ENCODE measurements around the gene ZNF136. TPM values are rescaled to one million over a fixed set of nuclear protein-coding genes. Genes with fewer than 3 reads are reported as not detected.

ZNF136 gene
- total RNA-seq, 4 donors from 2014 or later = 5.4 to 14.5 (median 11.2) TPM

- intact Hi-C loops (cut with DNase I; ENCODE audit: low total_unique reads) = no loop called here
- TF ChIP-seq CTCF (IDR thresholded peaks at IDR 0.05) = no peak
- no peak for TF ChIP-seq POLR2A (IDR thresholded peaks at IDR 0.05)
- H3K4me3 ChIP-seq (ENCODE audit: low read depth, poor library complexity, severe bottlenecking) = no peak overlapping the region
- no peak for DNase-seq (ENCODE audit: low spot score in 2 of 2)
Observed at GRCh38 chr19:12198136-12198535, 35.2 kb downstream of the ZNF136 start.

- TF ChIP-seq CTCF (IDR thresholded peaks at IDR 0.05) (no peak), POLR2A (IDR thresholded peaks at IDR 0.05) (no peak)
Observed at GRCh38 chr19:12199757-12200419, 37.0 kb downstream of the ZNF136 start.

DNA sequence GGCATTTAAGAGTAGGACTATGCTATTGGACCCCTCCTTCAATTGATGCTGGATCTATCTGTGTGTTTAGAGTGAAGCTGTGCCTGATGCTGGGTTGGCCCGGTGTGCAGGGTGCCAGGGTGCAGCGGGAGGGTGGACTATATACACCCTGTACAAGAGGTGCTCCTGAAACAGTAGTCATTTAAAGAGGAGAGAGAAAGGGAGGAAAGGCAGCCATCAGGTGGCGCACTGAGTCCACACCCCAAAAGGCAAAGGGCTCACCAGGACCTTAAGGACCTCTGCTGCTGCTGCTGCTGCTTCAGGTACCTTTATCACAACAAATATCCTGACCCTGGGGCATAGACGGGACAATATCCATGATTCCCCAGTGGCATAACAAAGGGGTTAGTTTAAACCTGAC is 39.4 kb downstream of the ZNF136 start:
- peak in 1 of 2 donors; percentile 82 for DNase-seq (ENCODE audit: low spot score in 2 of 2)

More at GRCh38 chr19:12199757-12200419, 37.0 kb downstream of the ZNF136 start:
- no peak for DNase-seq (ENCODE audit: low spot score in 2 of 2)
- H3K4me3 ChIP-seq (ENCODE audit: low read depth, poor library complexity, severe bottlenecking) = no peak overlapping the region
- 69 to 71% methylated on average over 3 of the region's 3 CpGs for WGBS, 2 donors
- intact Hi-C loops (cut with DNase I; ENCODE audit: low total_unique reads) = no loop called here

GRCh38 chr19:12205296-12205695 is 42.4 kb downstream of the ZNF136 start:
- no peak for DNase-seq (ENCODE audit: low spot score in 2 of 2)
- intact Hi-C loops (cut with DNase I; ENCODE audit: low total_unique reads) = no loop called here
- no peak overlapping the region for H3K4me3 ChIP-seq (ENCODE audit: low read depth, poor library complexity, severe bottlenecking)
- TF ChIP-seq POLR2A (IDR thresholded peaks at IDR 0.05) (no peak), CTCF (IDR thresholded peaks at IDR 0.05) (no peak)
- WGBS, 2 donors = 95 to 97% methylated on average over 4 of the region's 4 CpGs

More for the DNA sequence above, 39.4 kb downstream of the ZNF136 start:
- 41 to 47% methylated on average over 4 of the region's 4 CpGs for WGBS, 2 donors
- no peak overlapping the region for H3K4me3 ChIP-seq (ENCODE audit: low read depth, poor library complexity, severe bottlenecking)
- TF ChIP-seq POLR2A (IDR thresholded peaks at IDR 0.05) (no peak), CTCF (IDR thresholded peaks at IDR 0.05) (no peak)
- intact Hi-C loops (cut with DNase I; ENCODE audit: low total_unique reads) = no loop called here

- no peak overlapping the region for H3K4me3 ChIP-seq (ENCODE audit: low read depth, poor library complexity, severe bottlenecking)
- intact Hi-C loops (cut with DNase I; ENCODE audit: low total_unique reads) = no loop called here
- no peak for DNase-seq (ENCODE audit: low spot score in 2 of 2)
- WGBS, 2 donors = 96 to 100% methylated on average over 2 of the region's 2 CpGs
- TF ChIP-seq POLR2A (IDR thresholded peaks at IDR 0.05) (no peak), CTCF (IDR thresholded peaks at IDR 0.05) (no peak)
Observed at GRCh38 chr19:12208221-12208620, 45.3 kb downstream of the ZNF136 start.

DNA sequence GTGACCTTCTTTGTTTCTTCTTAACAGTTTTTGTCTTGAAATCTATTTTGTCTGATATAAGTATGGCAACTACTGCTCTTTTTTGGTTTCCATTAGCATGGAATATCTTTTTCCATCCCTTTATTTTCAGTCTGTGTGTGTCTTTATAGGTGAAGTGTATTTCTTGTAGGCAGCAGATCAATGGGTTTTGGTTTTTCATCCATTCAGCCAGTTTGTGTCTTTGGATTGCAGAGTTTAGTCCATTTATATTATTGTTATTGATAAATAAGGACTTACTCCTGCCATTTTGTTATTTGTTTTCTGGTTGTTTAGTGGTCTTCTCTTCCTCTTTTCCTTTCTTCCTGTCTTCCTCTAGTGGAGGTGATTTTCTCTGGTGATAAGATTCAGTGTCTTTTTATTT is 54.4 kb downstream of the ZNF136 start:
- no peak for DNase-seq (ENCODE audit: low spot score in 2 of 2)
- TF ChIP-seq CTCF (IDR thresholded peaks at IDR 0.05) = no peak
- no peak for TF ChIP-seq POLR2A (IDR thresholded peaks at IDR 0.05)
- H3K4me3 ChIP-seq (ENCODE audit: low read depth, poor library complexity, severe bottlenecking) = no peak overlapping the region
- intact Hi-C loops (cut with DNase I; ENCODE audit: low total_unique reads) = no loop called here
